GM13976 (cell line): ENCODE data around the gene MGAT4B.
"Not testable (repeated sequence)": the region's sequence is repeated elsewhere in the genome, so short reads cannot be mapped to it uniquely, and the experiment has no call there.

Experiments used
- DNase-seq: peaks from one replicate; pipeline ENCODE4 v3.0.0; 2012; ENCODE audit warnings: low spot score
- in situ Hi-C: fragments of 300-500 bp; cut with MboI; formaldehyde crosslinking; loops from one replicate; pipeline ENCODE4 v1.12.0; 2022; ENCODE audit warnings: low sequenced_read_pairs, mixed read lengths, inconsistent platforms; ENCODE audit not compliant: unreplicated experiment
- TF ChIP-seq, protein P1 (sequence below): IDR thresholded peaks from 2 replicates; pipeline ENCODE4 v1.5.1; 2012; ENCODE audit warnings: borderline replicate concordance, mild to moderate bottlenecking; ENCODE audit not compliant: insufficient read depth; ENCODE audit errors: extremely low read depth, missing control alignments, control extremely low read depth

The MGAT4B gene

DNA sequence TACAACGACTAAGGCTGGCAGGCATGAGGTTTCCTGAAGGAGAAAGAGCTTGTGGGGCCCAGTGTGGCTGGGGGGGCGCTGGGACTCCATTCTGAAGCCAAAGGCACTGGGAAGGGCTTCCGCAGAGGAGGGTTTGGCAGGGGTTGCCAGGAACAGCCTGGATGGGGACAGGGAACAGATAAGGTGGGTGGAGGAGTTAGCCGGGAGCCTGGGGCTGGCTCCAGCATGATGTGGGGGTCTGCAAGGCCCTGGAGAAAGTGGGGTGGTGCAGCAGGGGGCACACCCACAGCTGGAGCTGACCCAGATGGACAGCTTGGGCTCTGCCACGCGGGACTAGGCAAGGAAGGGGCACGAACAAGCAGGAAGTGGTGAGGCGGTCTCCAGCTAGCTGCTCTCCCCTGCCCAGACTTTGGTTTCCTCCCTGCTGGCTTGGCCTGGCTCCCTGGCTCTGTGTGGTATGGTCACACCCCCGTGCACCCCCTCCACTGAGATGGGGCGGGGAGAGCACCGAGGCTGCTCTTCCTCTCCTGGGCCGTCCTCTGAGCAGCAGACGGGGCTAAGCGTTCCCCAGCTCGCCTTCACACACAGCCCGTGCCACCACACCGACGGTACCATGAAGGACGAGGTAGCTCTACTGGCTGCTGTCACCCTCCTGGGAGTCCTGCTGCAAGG lies 13.1 kb downstream of the MGAT4B start, which contains the start of gene LTC4S:
Gene LTC4S, plus strand, starts transcription at position 519 of the 672 bp plus-strand sequence. Its CDS starts 95 bp downstream, at position 614.
- DNase-seq = peak; percentile 38
- TF ChIP-seq, protein P1, sequence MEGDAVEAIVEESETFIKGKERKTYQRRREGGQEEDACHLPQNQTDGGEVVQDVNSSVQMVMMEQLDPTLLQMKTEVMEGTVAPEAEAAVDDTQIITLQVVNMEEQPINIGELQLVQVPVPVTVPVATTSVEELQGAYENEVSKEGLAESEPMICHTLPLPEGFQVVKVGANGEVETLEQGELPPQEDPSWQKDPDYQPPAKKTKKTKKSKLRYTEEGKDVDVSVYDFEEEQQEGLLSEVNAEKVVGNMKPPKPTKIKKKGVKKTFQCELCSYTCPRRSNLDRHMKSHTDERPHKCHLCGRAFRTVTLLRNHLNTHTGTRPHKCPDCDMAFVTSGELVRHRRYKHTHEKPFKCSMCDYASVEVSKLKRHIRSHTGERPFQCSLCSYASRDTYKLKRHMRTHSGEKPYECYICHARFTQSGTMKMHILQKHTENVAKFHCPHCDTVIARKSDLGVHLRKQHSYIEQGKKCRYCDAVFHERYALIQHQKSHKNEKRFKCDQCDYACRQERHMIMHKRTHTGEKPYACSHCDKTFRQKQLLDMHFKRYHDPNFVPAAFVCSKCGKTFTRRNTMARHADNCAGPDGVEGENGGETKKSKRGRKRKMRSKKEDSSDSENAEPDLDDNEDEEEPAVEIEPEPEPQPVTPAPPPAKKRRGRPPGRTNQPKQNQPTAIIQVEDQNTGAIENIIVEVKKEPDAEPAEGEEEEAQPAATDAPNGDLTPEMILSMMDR = no peak
- in situ Hi-C loops = no loop called here

DNA sequence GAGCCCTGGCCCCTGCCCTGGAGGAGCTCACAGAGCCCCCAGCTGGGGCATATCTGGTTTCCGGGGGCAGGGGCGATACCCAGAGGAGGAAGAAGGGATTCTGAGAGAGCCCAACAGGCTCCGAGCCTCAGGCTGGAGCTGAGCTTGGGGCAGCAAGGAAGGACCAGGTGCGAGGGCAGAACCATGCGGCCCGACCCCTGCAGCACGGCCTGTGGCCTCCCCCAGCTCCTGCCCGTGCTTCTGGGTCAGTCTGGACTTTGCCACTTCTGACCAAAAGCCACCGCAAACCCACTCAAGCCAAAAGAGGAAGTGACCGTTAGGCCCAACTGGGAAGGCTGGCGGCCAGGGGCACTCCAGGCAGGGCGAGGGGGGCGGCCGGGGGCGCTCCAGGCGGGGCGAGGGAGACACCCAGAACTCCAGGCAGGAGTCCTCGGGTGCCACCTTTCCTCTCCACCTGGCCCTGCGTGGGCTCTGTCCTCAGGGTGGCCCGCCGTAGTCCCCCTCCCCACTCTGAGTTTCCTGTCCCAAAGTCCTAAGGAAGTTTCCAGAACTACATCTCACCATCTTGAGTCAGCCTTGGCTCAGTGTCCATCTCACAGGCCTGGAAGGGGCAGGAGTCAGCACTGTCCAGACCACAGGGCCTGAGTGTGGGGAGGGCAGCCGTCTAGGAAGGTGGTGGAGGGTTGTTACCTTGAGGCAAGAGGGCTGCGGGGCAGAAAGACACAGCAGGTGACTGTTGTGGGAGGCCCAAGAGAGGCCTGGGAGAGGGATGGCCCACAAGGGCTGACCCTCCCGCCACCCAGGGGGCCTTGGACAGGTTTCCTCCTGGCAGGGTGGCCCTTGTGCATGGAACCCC lies 13.8 kb downstream of the MGAT4B start:
- TF ChIP-seq, protein P1 = no peak
- in situ Hi-C loops = no loop called here
- DNase-seq = peak; percentile 31

DNA sequence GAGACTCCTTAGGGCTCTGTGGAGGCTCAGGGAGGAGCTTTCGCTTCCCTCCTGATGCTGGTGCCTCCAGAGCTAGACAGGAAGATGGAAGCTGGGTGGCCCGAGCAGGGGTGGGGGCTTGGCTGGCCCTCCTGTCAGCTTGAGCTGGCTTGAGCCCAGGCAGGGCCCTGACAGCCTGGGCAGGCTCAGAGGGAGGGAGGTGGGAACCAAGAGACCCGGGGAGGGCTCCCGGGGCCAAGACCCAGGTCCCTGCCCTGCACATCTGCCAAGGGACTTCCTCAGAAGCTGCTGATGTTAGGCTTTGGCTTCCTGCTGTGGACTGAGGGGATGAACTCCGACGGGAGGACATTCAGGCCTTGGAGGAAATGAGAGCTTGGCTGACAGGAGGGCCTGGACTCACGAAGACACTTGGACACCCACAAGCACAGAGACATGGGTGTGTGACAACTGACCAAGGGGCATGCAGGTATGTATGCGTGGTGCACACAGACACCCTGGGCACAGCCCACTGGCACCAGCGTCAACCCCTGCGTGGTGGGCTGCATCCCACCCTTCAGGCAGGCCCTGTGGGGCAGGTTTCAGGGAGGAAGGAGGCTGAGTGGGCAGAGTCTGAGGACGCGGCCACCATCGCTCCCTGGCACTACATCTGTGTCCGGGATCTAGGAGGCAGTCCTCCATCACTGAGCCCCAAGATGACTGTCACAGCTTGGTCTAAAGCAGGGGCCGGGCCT lies 14.6 kb downstream of the MGAT4B start:
- no peak for DNase-seq
- TF ChIP-seq, protein P1 = no peak
- in situ Hi-C loops = no loop called here

DNA sequence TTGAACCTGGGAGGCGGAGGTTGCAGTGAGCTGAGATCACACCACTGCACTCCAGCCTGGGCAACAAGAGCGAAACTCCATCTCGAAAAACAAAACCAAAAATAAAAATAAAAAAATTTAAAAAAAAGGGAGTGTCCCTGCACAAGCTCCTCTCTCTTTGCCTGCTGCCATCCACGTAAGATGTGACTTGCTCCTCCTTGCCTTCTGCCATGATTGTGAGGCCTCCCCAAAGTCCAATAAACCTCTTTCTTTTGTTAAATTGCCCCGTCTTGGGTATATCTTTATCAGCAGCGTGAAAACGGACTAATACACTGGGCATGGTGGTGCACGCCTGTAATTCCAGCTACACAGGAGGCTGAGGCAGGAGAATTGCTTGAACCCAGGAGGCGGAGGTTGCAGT lies 17.4 kb downstream of the MGAT4B start:
- in situ Hi-C loops = not testable (repeated sequence)

DNA sequence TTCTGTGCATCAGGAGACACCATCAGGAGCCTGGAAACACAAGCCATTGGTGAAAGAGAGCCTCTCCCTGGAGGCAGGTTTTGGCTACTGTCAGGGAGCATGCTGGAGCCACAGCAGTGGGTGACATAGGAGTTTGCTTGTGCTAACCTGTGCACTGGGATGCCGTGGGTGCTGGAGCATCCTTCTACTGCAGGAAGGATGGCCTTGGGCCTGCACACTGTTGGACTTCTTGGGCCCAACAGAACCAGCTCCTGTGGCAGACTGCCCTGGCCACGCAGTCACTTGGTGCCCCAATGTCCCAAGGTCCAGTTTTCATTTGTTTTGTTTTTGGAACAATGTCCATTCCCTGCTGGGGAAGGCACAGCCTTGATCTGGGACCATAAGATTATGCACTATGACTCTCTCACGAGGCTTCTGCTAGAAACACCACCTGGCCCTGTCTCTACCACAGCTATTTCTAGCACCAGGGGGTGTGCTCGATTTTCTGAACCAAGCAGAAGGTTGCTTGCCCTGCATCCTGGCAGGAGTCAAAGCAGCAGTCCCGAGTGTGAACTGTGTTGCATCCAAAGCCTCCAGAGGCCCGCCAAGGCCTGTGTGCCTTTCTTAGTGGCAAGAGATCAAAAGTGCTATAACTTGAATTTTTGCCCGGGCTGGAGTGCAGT lies 18.3 kb downstream of the MGAT4B start:
- TF ChIP-seq, protein P1 = no peak
- DNase-seq = no peak
- in situ Hi-C loops = no loop called here

More for the DNA sequence above, 17.4 kb downstream of the MGAT4B start:
- not testable (repeated sequence) for DNase-seq

DNA sequence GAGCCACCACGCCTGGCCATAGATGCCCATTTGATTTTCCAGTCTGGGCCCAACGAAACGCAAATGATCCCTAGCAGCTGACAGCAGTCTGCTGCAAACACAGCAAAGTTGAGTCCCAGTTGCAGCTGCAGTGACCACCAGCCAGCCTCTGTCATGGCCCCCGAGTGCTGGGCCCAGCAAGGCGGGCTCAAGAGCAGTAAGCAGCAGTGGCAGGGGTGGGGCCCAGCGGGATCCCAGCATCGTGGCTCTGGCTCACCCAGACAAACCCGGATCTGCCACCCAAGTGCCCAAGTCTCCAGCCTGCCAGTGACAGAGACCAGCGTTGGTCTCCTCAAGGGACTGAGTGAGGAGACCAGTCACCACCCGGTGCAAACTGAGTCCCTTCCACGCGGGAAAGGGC lies 19.8 kb downstream of the MGAT4B start:
- DNase-seq = no peak
- in situ Hi-C loops = no loop called here
- TF ChIP-seq, protein P1 = no peak

DNA sequence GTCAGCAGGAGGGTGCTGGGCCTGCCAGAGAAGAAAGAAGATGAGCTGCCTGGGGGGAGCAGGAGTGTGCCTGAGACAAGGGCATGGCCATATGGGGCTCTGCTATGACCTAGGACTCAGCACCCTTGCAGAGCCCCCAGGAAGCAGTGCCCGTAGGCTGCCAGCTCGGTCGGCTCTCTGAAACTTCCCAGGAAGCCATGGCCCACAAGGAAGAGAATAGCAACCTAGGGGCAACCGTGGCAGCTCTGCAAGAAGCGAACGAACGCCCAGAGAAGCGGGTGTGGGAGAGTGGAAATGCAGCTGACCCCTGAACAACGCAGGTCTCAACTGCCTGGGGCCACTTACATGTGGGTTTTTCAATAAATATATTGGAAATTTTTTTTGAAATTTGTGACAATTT lies 23.5 kb downstream of the MGAT4B start:
- DNase-seq = no peak
- in situ Hi-C loops = no loop called here
- TF ChIP-seq, protein P1 = no peak
